ENCODE results near the gene RASGRP4.

DNA sequence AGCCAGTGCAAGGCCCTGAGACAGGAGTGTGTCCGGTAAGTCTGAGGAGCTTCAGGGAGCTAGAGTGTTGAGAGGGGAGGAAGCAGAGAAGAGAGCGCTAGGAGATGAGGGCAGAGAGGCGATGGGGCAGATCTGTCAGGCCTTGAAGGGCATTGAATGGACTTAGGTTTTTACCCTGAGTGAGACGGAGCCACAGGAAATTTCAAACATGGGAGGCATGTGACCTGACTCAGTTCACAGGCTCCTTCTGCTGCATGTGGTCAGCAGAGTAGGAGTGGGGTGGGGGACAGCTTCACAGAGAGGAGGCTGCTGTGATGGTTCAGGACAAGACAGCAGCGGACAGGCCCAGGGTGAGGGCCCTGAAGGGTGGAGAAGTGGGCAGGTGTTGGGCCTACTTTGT is 25.7 kb downstream of the RASGRP4 start:
- TF ChIP-seq, protein P1, sequence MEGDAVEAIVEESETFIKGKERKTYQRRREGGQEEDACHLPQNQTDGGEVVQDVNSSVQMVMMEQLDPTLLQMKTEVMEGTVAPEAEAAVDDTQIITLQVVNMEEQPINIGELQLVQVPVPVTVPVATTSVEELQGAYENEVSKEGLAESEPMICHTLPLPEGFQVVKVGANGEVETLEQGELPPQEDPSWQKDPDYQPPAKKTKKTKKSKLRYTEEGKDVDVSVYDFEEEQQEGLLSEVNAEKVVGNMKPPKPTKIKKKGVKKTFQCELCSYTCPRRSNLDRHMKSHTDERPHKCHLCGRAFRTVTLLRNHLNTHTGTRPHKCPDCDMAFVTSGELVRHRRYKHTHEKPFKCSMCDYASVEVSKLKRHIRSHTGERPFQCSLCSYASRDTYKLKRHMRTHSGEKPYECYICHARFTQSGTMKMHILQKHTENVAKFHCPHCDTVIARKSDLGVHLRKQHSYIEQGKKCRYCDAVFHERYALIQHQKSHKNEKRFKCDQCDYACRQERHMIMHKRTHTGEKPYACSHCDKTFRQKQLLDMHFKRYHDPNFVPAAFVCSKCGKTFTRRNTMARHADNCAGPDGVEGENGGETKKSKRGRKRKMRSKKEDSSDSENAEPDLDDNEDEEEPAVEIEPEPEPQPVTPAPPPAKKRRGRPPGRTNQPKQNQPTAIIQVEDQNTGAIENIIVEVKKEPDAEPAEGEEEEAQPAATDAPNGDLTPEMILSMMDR (IDR thresholded peaks at IDR 0.05): no peak
- TF ChIP-seq POLR2A (IDR thresholded peaks at IDR 0.05): no peak
